HL-60/S4 treated with retinoic acid at 250 ng/mL for 4 days and 3 days (cell line): ENCODE measurements around the gene CRACR2B.

ENCODE experiments used
- in situ Hi-C: fragments of 300-500 bp; cut with MboI; formaldehyde crosslinking; loops from 2 replicates; pipeline ENCODE4 v1.7.0; 2022; ENCODE audit warnings: low sequenced_read_pairs

Gene CRACR2B

DNA sequence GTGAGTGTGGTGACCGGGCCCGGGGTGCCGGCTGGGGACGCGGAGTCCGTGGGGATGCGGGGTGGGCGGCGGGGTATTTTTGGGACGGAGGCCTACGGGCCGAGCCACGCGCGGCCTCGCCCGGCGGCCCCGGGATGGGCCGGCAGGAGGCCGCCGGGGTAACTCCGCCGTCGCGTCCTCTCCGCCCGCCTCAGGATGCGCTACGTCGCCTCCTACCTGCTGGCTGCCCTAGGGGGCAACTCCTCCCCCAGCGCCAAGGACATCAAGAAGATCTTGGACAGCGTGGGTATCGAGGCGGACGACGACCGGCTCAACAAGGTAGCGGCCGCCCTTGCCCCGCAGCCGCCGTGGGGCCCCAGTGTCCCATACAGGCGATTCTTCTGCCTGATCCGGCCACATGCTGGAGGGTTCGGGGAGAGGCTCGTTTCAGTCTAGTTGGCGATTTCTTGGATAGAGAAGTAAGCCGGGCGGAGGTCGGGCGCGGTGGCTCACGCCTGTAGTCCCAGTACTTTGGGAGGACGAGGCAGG, 17.6 kb upstream of the CRACR2B start:
- in situ Hi-C loops: no loop called here

DNA sequence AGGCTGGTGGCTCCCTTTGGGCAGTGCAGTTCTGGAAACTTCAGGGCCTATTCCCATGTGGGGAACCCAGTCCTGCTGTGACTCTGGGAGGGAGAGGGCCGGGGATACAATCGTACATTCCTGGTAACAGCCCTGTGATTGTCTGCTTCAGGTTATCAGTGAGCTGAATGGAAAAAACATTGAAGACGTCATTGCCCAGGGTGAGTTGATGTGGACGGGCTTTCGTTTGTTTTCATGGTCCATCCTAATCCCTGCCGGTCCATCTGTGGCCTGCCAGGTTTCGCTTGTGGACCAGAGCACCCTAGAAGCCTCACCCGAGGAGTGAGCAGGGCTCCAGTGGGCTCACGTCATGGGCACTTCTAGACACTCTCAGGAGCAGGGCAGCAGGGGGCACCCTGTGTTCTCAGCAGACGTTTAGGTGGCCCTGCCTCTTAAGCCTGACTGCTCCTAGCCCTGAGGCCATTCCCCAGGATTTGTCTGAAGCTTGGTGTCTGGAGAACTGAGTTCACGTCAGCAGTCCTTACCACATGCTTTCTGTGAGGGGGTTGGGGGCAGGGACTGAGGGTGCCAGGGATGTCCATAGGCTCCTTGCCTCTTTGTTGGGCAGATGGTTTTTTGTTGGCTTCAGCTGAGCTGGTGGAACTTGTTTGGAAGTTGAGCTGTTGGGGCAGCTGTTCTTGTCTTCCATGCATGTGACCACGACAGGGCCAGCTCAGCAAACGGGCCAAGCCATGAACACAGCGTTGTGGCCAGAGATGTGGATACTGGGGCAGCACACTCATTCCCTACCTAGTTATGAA, 16.1 kb upstream of the CRACR2B start:
- in situ Hi-C loops: no loop called here

GRCh38 chr11:812390-812789, 15.3 kb upstream of the CRACR2B start:
- in situ Hi-C loops: no loop called here

GRCh38 chr11:813072-813455, 14.7 kb upstream of the CRACR2B start:
- in situ Hi-C loops: no loop called here

DNA sequence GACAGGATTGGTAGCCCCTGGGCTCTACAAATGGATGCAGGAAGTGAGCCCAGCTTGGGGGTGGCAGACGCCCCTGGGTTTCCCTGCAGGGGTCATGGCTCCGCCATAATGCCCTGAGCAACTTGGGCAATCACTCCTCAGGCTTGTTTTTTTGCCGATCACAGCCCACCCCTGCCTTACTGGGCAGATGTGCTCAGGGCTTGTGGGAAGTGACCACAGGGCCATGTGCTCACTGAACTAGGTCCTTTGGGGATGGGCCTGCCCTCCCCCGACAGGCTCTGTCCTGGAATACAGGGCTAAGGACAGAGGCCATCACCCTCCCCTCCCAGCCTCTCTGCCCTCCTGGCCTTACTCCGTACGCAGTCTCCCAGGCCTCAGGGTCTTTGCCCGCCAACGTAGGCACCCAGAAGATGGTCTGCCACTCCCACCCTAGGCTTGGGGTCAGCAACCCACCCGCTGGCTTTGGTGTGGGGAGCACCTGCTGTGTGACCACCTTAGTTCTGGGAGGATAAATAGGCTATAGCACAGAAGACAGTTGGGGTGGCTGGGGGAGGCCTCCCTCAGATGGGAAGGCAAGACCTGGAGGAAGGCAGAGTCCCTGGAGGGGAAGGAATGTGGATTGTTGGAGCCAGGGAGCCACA, 14.1 kb upstream of the CRACR2B start:
- in situ Hi-C loops: no loop called here

- in situ Hi-C loops: no loop called here
Observed at GRCh38 chr11:815675-816432, 11.9 kb upstream of the CRACR2B start.

DNA sequence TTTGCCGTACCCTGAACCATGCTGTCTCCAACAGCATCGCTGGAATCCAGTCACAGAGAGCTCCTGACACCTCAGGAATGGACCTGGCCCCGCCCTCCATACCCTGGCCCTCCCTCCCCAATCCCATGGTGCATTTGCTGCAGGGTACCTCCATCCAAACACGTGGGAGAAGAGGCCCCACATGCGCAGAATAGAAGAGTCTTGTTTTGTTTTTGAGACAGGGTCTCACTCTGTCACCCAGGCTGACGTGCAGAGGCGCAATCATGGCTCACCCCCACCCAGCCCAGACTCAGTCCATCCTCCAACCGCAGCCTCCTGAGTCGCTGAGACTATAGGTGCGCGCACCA, 11.3 kb upstream of the CRACR2B start:
- in situ Hi-C loops: no loop called here

GRCh38 chr11:818396-819128, 9.2 kb upstream of the CRACR2B start, which contains the start of gene PNPLA2:
Gene PNPLA2, plus strand, starts transcription at chr11:818914. Its CDS starts 805 bp downstream, at chr11:819719.
- in situ Hi-C loops: no loop called here

GRCh38 chr11:819129-819931, 8.4 kb upstream of the CRACR2B start:
- in situ Hi-C loops: no loop called here

DNA sequence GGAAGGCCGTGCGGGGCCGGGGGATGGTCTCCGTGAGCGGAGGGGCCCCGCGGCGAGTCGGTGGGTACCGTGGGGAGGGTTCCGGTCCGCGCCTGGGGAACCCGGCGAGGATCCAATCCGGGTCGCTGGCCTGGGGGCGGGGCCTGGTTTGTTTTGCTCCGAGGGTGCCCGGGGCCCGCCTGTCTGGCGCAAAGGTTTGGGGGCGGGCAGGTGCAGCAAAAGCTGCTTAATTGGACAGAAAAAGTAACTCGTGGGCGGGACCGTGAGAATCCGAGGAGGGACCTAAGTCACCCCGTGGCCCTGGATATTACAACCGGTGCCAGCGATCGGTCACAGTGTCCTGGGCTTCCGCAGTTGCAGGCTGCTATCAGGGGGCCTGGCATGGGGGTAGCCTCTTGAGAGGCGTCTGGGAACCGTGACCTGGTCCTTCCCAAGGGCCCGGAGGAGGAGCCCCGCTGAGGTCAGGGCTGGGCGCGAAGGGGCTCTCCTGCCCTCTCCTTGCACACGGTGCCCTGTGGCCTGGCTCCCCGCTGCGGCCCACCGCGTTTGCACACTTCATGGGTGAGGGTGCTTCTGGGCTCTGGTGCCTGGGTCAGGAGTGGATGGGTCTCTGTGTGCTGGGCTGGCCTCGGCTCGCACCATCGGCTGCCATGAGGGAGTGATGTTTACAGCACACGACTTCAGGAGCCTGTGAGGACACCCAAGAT, 7.6 kb upstream of the CRACR2B start:
- in situ Hi-C loops: no loop called here

- in situ Hi-C loops: no loop called here
Observed at GRCh38 chr11:820655-821511, 6.8 kb upstream of the CRACR2B start.

DNA sequence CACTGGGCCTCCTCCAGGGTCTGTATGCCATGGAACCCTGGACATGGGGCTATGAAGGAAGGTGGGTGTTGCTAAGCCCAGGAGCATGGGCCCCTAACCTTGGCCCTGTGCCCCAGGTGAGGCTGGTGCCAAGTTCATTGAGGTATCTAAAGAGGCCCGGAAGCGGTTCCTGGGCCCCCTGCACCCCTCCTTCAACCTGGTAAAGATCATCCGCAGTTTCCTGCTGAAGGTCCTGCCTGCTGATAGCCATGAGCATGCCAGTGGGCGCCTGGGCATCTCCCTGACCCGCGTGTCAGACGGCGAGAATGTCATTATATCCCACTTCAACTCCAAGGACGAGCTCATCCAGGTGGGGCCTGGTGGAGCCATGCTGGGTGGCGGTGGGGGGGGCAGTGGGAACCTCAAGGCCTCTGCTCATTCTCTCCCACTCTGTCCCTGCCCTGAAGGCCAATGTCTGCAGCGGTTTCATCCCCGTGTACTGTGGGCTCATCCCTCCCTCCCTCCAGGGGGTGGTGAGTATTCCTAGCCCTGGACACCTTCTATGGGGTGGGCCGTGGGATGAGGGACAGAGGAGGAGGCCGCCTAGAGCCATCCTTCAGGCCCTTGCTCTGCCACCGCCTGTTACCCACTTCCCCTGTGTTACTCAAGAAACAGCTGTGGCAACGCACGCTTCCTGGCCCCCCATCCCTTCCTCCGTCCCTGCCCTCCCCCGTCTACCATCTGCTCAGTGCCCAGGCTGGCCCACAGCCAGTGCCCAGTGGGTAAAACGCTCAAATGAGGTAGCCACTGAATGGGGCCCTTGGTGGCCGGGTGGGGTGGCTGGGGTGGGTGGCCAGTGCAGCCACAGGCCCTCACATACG, 6.0 kb upstream of the CRACR2B start:
- in situ Hi-C loops: no loop called here

GRCh38 chr11:823441-824291, 4.1 kb upstream of the CRACR2B start:
- in situ Hi-C loops: no loop called here

DNA sequence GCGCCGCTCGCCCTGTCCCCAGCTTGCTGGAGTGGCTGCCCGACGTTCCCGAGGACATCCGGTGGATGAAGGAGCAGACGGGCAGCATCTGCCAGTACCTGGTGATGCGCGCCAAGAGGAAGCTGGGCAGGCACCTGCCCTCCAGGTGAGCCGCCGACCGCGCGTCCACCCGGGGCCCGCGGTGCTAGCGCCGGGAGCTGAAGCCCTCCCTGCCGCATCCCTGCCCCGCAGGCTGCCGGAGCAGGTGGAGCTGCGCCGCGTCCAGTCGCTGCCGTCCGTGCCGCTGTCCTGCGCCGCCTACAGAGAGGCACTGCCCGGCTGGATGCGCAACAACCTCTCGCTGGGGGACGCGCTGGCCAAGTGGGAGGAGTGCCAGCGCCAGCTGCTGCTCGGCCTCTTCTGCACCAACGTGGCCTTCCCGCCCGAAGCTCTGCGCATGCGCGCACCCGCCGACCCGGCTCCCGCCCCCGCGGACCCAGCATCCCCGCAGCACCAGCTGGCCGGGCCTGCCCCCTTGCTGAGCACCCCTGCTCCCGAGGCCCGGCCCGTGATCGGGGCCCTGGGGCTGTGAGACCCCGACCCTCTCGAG, 3.3 kb upstream of the CRACR2B start:
- in situ Hi-C loops: no loop called here

GRCh38 chr11:824942-825341, 2.8 kb upstream of the CRACR2B start:
- in situ Hi-C loops: no loop called here
